ENCODE results near the gene GPC3. TPM values are rescaled to one million over a fixed set of nuclear protein-coding genes. Genes with fewer than 3 reads are reported as not detected.

The GPC3 gene
- total RNA-seq, 1 experiment from 2014 or later = 0.98 TPM

DNA sequence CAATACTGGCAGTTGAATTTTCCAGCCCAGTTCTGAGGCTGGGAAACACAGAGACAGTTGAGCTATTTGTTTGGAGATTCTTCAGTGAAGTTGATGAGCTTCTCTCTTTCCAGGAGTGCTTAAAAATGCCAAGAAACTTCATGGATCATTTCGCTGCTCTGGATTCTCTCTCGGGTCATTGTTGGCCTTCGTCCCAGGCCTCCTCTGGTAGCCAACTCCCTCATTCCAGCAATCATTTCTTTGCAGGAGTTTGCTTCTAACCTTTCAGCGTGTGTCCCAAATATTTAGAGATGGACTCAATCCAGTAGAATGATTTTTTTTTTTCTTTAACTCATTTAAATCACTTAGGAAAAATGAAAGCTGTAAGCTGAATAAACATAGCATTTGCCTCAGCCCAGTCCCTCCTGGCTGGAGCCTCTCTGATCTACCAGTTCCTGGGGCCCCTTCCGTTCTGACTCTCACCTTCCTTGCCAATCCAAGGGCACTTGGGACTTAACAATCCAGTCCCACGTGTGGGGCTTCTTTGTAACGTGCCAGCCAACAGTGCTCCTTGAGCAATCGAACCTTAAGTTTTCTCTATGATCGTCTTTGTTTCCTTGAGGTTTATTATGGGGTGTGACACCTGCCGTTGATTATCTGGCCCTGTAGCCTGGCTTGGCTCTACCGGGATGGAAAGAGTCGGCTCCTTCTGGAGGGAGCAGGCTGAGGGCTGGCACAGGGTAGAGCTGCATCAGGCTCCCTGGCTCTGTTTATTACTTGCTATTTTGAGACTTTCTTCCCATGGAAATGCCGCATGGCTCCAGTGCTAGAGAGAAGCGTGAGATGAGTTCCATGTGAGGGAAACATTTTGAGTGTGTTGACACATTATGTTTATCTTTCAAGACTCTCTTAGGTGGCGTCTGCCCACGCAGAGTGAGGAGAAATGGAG lies 489.7 kb downstream of the GPC3 start:
- POLR2A ChIA-PET = no interaction called here
- DNase-seq (ENCODE audit: low read depth, low spot score) (no peak), ATAC-seq (no peak)
- no TSS peak for BruUV-seq (replicated peaks)
- Histone ChIP-seq H3K4me2 (ENCODE audit: low read length) (no peak overlapping the region), H3K27me3 (ENCODE audit: insufficient read depth, low read length) (no peaks in the 10 kb centered on the region), H3K9ac (ENCODE audit: low read length) (no peak overlapping the region), H3K9me3 (ENCODE audit: control insufficient read depth in 1 of 2, insufficient read depth in 1 of 2, low read depth in 1 of 2, low read length in 2 of 2) (no peaks in the 10 kb centered on the region), H3K4me1 (ENCODE audit: control insufficient read depth in 1 of 2, insufficient read depth in 2 of 2, low read length in 2 of 2) (no peaks in the 10 kb centered on the region), H4K20me1 (ENCODE audit: insufficient read depth) (no peaks in the 10 kb centered on the region), H3K9me2 (ENCODE audit: insufficient read depth) (no peaks in the 10 kb centered on the region), H3K36me3 (ENCODE audit: control insufficient read depth in 1 of 2, insufficient read depth in 2 of 2, low read length in 2 of 2) (no peaks in the 10 kb centered on the region), H3K79me2 (ENCODE audit: insufficient read depth, low read length) (no peaks in the 10 kb centered on the region), H2AFZ (ENCODE audit: low read depth, low read length, poor library complexity, severe bottlenecking) (no peak overlapping the region), H3K27ac (ENCODE audit: low read depth, low read length) (no peak overlapping the region), H3K4me3 (replicated peaks in 1 of 2; ENCODE audit: low read depth in 1 of 2, low read length in 2 of 2) (no peak overlapping the region)
- TF ChIP-seq FOSL1 (IDR thresholded peaks at IDR 0.05; ENCODE audit: low read depth) (no peak), ZFX (IDR thresholded peaks at IDR 0.05) (no peak), POLR2AphosphoS5 (IDR thresholded peaks at IDR 0.05; ENCODE audit: low read depth, low read length) (no peak), CEBPB (IDR thresholded peaks at IDR 0.05; ENCODE audit: low read depth) (no peak), SRF (IDR thresholded peaks at IDR 0.05; ENCODE audit: low read depth) (no peak), JUND (IDR thresholded peaks at IDR 0.05) (no peak), TCF7L2 (IDR thresholded peaks at IDR 0.05; ENCODE audit: borderline replicate concordance, extremely low read depth, insufficient read depth, insufficient read length) (no peak), EGR1 (IDR thresholded peaks at IDR 0.05; ENCODE audit: low read depth) (no peak), ELF1 (IDR thresholded peaks at IDR 0.05; ENCODE audit: borderline replicate concordance, low read depth) (no peak)
- TF ChIP-seq, protein P1, sequence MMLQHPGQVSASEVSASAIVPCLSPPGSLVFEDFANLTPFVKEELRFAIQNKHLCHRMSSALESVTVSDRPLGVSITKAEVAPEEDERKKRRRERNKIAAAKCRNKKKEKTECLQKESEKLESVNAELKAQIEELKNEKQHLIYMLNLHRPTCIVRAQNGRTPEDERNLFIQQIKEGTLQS (IDR thresholded peaks at IDR 0.05) = no peak
- RAD21 ChIA-PET (ENCODE audit: low non-redundant PET in 1 of 2, low total read pairs in 2 of 2, uncharacterized antibody in 2 of 2, unreplicated experiment in 2 of 2) = no interaction called here
- CTCF ChIA-PET = no interaction called here
- intact Hi-C loops (cut with micrococcal nuclease) = no loop called here

- Histone ChIP-seq H3K27ac (ENCODE audit: low read depth, low read length) (no peak overlapping the region), H3K79me2 (ENCODE audit: insufficient read depth, low read length) (no peaks in the 10 kb centered on the region), H3K4me1 (ENCODE audit: control insufficient read depth in 1 of 2, insufficient read depth in 2 of 2, low read length in 2 of 2) (no peaks in the 10 kb centered on the region), H3K27me3 (ENCODE audit: insufficient read depth, low read length) (no peaks in the 10 kb centered on the region), H3K9me2 (ENCODE audit: insufficient read depth) (no peaks in the 10 kb centered on the region), H3K4me2 (ENCODE audit: low read length) (no peak overlapping the region), H3K9me3 (ENCODE audit: control insufficient read depth in 1 of 2, insufficient read depth in 1 of 2, low read depth in 1 of 2, low read length in 2 of 2) (no peaks in the 10 kb centered on the region), H3K36me3 (ENCODE audit: control insufficient read depth in 1 of 2, insufficient read depth in 2 of 2, low read length in 2 of 2) (no peaks in the 10 kb centered on the region), H3K4me3 (replicated peaks in 1 of 2; ENCODE audit: low read depth in 1 of 2, low read length in 2 of 2) (no peak overlapping the region), H3K9ac (ENCODE audit: low read length) (no peak overlapping the region), H4K20me1 (ENCODE audit: insufficient read depth) (no peaks in the 10 kb centered on the region), H2AFZ (ENCODE audit: low read depth, low read length, poor library complexity, severe bottlenecking) (no peak overlapping the region)
- POLR2A ChIA-PET = no interaction called here
- ATAC-seq (no peak), DNase-seq (ENCODE audit: low read depth, low spot score) (no peak)
- RAD21 ChIA-PET (ENCODE audit: low non-redundant PET in 1 of 2, low total read pairs in 2 of 2, uncharacterized antibody in 2 of 2, unreplicated experiment in 2 of 2) = no interaction called here
- TF ChIP-seq, protein P2, sequence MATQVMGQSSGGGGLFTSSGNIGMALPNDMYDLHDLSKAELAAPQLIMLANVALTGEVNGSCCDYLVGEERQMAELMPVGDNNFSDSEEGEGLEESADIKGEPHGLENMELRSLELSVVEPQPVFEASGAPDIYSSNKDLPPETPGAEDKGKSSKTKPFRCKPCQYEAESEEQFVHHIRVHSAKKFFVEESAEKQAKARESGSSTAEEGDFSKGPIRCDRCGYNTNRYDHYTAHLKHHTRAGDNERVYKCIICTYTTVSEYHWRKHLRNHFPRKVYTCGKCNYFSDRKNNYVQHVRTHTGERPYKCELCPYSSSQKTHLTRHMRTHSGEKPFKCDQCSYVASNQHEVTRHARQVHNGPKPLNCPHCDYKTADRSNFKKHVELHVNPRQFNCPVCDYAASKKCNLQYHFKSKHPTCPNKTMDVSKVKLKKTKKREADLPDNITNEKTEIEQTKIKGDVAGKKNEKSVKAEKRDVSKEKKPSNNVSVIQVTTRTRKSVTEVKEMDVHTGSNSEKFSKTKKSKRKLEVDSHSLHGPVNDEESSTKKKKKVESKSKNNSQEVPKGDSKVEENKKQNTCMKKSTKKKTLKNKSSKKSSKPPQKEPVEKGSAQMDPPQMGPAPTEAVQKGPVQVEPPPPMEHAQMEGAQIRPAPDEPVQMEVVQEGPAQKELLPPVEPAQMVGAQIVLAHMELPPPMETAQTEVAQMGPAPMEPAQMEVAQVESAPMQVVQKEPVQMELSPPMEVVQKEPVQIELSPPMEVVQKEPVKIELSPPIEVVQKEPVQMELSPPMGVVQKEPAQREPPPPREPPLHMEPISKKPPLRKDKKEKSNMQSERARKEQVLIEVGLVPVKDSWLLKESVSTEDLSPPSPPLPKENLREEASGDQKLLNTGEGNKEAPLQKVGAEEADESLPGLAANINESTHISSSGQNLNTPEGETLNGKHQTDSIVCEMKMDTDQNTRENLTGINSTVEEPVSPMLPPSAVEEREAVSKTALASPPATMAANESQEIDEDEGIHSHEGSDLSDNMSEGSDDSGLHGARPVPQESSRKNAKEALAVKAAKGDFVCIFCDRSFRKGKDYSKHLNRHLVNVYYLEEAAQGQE (IDR thresholded peaks at IDR 0.05; ENCODE audit: low read depth) = no peak
- TF ChIP-seq, protein P3, sequence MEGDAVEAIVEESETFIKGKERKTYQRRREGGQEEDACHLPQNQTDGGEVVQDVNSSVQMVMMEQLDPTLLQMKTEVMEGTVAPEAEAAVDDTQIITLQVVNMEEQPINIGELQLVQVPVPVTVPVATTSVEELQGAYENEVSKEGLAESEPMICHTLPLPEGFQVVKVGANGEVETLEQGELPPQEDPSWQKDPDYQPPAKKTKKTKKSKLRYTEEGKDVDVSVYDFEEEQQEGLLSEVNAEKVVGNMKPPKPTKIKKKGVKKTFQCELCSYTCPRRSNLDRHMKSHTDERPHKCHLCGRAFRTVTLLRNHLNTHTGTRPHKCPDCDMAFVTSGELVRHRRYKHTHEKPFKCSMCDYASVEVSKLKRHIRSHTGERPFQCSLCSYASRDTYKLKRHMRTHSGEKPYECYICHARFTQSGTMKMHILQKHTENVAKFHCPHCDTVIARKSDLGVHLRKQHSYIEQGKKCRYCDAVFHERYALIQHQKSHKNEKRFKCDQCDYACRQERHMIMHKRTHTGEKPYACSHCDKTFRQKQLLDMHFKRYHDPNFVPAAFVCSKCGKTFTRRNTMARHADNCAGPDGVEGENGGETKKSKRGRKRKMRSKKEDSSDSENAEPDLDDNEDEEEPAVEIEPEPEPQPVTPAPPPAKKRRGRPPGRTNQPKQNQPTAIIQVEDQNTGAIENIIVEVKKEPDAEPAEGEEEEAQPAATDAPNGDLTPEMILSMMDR (IDR thresholded peaks at IDR 0.05 in 2 of 3, conservative IDR thresholded peaks at IDR 0.05 in 1 of 3; ENCODE audit: borderline replicate concordance in 1 of 3, insufficient read depth in 1 of 3, low read depth in 2 of 3, low read length in 2 of 3) = no peak
- no peak for TF ChIP-seq CEBPB (IDR thresholded peaks at IDR 0.05; ENCODE audit: low read depth)
- no peak for TF ChIP-seq FOSL1 (IDR thresholded peaks at IDR 0.05; ENCODE audit: low read depth)
- no peak for TF ChIP-seq EZH2phosphoT487 (IDR thresholded peaks at IDR 0.05; ENCODE audit: borderline replicate concordance)
- intact Hi-C loops (cut with micrococcal nuclease) = no loop called here
- BruUV-seq (replicated peaks) = no TSS peak
- CTCF ChIA-PET = no interaction called here
These were observed 492.0 kb downstream of the GPC3 start for GRCh38 chrX:133493366-133493765.
